ENCODE data around the gene MED12L.

DNA sequence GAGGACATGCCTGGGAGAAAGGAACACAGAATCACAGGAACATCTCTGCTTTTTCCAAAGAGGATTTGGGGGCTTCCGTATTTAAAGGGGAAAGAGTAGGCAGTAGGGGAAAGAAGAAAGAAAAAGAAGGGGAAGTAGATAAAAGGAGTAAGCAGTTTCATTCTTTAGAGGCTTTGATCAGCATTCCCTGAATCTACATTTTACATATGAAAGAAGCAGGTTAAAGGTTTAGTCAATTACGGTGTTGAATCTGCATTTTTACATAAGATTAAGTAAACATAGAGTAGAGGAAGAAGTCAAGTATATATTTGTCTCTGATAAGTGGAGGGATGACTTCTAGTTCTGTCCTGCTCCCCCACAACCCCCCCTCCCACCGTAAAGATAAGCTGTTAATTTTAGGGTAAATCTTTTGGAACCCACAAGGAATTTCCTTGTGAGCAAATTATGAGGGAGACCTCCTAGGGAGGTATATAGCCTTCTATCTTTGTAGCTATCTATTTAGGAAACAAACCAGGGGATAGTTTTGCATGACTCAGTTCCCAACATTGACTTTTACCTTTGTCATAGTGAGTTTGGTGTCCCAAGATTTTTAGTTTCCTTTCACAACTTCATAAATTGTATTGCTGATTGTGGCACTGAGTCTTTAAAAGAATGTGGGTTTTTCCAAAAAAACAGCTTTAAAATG lies 307.8 kb downstream of the MED12L start:
- TF ChIP-seq EZH2phosphoT487 (IDR thresholded peaks at IDR 0.05; ENCODE audit: borderline replicate concordance, low read depth, low read length): no peak
- TF ChIP-seq, protein P1, sequence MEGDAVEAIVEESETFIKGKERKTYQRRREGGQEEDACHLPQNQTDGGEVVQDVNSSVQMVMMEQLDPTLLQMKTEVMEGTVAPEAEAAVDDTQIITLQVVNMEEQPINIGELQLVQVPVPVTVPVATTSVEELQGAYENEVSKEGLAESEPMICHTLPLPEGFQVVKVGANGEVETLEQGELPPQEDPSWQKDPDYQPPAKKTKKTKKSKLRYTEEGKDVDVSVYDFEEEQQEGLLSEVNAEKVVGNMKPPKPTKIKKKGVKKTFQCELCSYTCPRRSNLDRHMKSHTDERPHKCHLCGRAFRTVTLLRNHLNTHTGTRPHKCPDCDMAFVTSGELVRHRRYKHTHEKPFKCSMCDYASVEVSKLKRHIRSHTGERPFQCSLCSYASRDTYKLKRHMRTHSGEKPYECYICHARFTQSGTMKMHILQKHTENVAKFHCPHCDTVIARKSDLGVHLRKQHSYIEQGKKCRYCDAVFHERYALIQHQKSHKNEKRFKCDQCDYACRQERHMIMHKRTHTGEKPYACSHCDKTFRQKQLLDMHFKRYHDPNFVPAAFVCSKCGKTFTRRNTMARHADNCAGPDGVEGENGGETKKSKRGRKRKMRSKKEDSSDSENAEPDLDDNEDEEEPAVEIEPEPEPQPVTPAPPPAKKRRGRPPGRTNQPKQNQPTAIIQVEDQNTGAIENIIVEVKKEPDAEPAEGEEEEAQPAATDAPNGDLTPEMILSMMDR (conservative IDR thresholded peaks at IDR 0.05; ENCODE audit: low read length): no peak

Data from OCI-LY7 (cell line).